ENCODE measurements around the gene PSMA3.

Gene PSMA3

DNA sequence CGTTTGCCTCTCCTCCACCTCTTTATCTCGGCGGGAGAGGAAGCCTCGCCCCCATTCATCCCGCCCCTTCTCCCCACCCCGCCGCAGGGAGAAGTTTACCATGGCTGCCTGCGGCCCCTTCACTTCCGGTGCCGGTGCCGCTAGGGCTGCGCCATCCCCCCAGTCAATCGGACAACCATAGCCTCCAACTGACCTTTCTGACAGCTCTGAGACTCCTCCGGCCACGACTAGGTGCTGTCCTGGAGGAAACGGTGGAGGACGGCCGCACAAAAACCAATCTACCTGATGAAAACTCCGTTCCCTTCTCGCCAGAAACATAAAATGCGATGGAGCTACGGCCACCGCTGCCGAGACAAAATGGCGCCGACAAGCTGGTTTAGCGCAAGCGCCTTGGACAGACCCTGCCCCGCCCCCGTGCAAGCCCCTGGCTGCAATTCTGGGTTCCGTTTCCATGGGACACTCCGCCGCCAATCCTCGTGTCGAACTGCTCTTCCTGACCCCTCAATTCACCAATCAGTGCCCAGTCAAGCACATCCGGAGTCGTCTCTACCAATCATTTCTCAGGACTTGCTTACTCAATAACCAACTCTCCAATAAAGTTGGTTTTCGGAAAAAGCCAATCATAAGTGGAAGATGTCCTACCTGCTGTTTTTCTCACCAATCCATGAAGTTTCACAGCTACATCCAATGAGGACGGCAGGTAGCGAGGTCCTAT, 53.3 kb downstream of the PSMA3 start:
- peaks cover 37 to 41% of the 10 kb centered on the region in 2 experiments for H3K4me1 ChIP-seq (ENCODE audit: control insufficient read depth in 1 of 2, insufficient read depth in 1 of 2, low read depth in 1 of 2, low read length in 1 of 2)
- TF ChIP-seq CTCF (IDR thresholded peaks at IDR 0.05) = peak; percentile 29
- peak overlapping the region; percentile 86 to 90 for H3K4me3 ChIP-seq (ENCODE audit: low read depth in 1 of 2, low read length in 1 of 2)
- no peaks in the 10 kb centered on the region for H3K9me3 ChIP-seq
- no peaks in the 10 kb centered on the region for H3K27me3 ChIP-seq
- H3K36me3 ChIP-seq = peaks cover 43% of the 10 kb centered on the region
- H3K27ac ChIP-seq = peak overlapping the region; percentile 97

GRCh38 chr14:58298477-58299400, 54.1 kb downstream of the PSMA3 start, which contains the start of gene ARID4A:
ARID4A (plus strand) TSS chr14:58298555; CDS start chr14:58299855, 1,300 bp downstream.
- Histone ChIP-seq H3K27me3 (no peaks in the 10 kb centered on the region), H3K4me1 (ENCODE audit: control insufficient read depth in 1 of 2, insufficient read depth in 1 of 2, low read depth in 1 of 2, low read length in 1 of 2) (peaks cover 37 to 41% of the 10 kb centered on the region in 2 experiments), H3K27ac (peak within 1 kb of the TSS; percentile 97), H3K4me3 (ENCODE audit: low read depth in 1 of 2, low read length in 1 of 2) (peak within 1 kb of the TSS; percentile 86 to 90), H3K9me3 (no peaks in the 10 kb centered on the region), H3K36me3 (peaks cover 43% of the 10 kb centered on the region)
- TF ChIP-seq CTCF (IDR thresholded peaks at IDR 0.05) = no peak

DNA sequence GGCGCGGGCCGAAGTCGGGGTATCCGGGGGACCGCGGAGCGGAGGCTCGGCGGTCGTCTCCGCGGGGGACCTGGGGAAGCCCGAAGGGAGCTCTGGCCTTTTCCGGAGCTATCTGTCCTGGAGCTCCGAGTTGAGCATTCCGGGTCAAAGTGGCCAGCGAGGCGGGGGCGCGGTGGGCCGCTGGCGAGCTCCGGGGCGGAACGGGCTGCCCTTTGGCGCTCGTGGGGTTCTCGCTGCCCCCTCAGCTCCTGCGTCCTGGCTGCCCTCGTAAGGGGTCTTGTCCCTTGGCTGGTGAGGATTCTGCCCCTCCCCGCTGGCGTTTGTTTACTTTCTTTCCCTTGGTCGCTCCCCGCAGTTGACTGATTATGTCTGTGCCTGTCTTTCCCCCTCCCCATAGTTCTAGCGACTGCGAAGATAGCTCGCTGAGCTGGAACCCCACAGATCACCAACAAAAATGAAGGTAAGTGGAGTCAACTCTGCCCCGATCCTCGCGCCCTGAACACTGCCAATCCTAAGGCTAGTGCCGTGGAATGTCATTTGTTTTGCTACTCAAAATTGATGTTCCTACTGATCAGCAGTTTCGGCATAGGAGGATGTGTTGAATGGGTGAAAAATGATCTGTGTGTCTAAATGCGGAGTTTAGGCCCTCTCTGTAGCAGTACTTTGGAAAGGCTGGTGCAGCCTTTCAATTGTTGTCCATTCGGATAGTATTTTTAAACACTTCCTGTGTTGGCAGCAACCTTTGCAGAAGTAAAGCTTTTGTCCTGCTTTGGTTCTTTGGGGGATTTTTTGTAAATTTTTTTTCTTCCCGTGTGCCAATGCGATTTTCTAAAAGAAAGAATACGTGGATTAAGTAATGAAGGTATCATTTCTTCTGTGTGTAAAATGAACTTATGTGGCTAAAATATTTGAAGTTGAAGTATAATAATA, 55.0 kb downstream of the PSMA3 start:
- Histone ChIP-seq H3K36me3 (peaks cover 35% of the 10 kb centered on the region), H3K4me1 (ENCODE audit: control insufficient read depth in 1 of 2, insufficient read depth in 1 of 2, low read depth in 1 of 2, low read length in 1 of 2) (peaks cover 37 to 41% of the 10 kb centered on the region in 2 experiments), H3K4me3 (ENCODE audit: low read depth in 1 of 2, low read length in 1 of 2) (peak overlapping the region; percentile 86 to 90), H3K9me3 (no peaks in the 10 kb centered on the region), H3K27me3 (no peaks in the 10 kb centered on the region), H3K27ac (peak overlapping the region; percentile 97)
- TF ChIP-seq CTCF (IDR thresholded peaks at IDR 0.05) = no peak

DNA sequence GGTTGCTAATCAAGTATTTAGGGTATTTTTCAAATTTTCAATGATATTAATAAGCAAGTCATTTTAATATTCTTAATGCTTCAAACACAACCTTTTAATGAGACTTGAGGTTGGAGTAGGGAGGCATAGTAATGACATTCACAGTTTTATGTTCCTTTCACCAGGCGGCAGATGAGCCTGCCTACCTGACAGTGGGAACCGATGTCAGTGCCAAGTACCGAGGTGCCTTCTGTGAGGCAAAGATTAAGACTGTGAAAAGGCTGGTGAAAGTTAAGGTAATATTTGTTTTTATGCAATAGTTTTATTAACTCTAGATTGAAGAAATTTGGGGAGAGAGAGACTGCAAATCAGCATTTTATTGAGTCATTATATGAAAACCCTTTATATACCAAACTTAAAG, 56.8 kb downstream of the PSMA3 start:
- peaks cover 26 to 32% of the 10 kb centered on the region in 2 experiments for H3K4me1 ChIP-seq (ENCODE audit: control insufficient read depth in 1 of 2, insufficient read depth in 1 of 2, low read depth in 1 of 2, low read length in 1 of 2)
- no peaks in the 10 kb centered on the region for H3K27me3 ChIP-seq
- H3K4me3 ChIP-seq (ENCODE audit: low read depth in 1 of 2, low read length in 1 of 2) = no peak overlapping the region
- no peak overlapping the region for H3K27ac ChIP-seq
- no peak for TF ChIP-seq CTCF (IDR thresholded peaks at IDR 0.05)
- no peaks in the 10 kb centered on the region for H3K9me3 ChIP-seq
- peaks cover 43% of the 10 kb centered on the region for H3K36me3 ChIP-seq

GRCh38 chr14:58305730-58306129, 61.1 kb downstream of the PSMA3 start:
- Histone ChIP-seq H3K27ac (no peak overlapping the region), H3K4me1 (ENCODE audit: control insufficient read depth in 1 of 2, insufficient read depth in 1 of 2, low read depth in 1 of 2, low read length in 1 of 2) (peaks cover 7 to 13% of the 10 kb centered on the region in 2 experiments), H3K27me3 (no peaks in the 10 kb centered on the region), H3K9me3 (no peaks in the 10 kb centered on the region), H3K4me3 (ENCODE audit: low read depth in 1 of 2, low read length in 1 of 2) (no peak overlapping the region), H3K36me3 (peaks cover 68% of the 10 kb centered on the region)
- no peak for TF ChIP-seq CTCF (IDR thresholded peaks at IDR 0.05)
